Calu3 (cell line): Measurements from ENCODE around the gene MED22. TPM values are rescaled to one million over a fixed set of nuclear protein-coding genes. Genes with fewer than 3 reads are reported as not detected.

Experiments
- BruUV-seq: library from RNA; stranded (reverse); fragments of 400-500 nt; replicated peaks from 2 replicates; lab custom pipeline; 2021; lab: Mats Ljungman, UMichigan
- CTCF ChIA-PET: fragments of 300-600 bp; sonication (Branson Sonifier 250); formaldehyde crosslinking; loops from one replicate; lab custom pipeline; 2022; ENCODE audit warnings: antibody characterized with exemption; lab: Charles Lee
- DNase-seq: peaks from one replicate; pipeline ENCODE4 v3.0.0; 2022
- H3K27ac Mint-ChIP-seq: one replicate; pipeline ENCODE4 v1.8.0; 2022; ENCODE audit warnings: mixed read lengths; ENCODE audit not compliant: unreplicated experiment
- H3K27me3 Mint-ChIP-seq: one replicate; pipeline ENCODE4 v1.8.0; 2022; ENCODE audit warnings: mixed read lengths; ENCODE audit not compliant: unreplicated experiment
- H3K36me3 Mint-ChIP-seq: one replicate; pipeline ENCODE4 v1.8.0; 2022; ENCODE audit warnings: mild to moderate bottlenecking, moderate library complexity, mixed read lengths; ENCODE audit not compliant: insufficient read depth, unreplicated experiment
- H3K4me1 Mint-ChIP-seq: one replicate; pipeline ENCODE4 v1.8.0; 2022; ENCODE audit warnings: mild to moderate bottlenecking, low read depth, mixed read lengths; ENCODE audit not compliant: unreplicated experiment
- H3K4me3 Mint-ChIP-seq: one replicate; pipeline ENCODE4 v1.8.0; 2022; ENCODE audit warnings: mild to moderate bottlenecking, low read depth, moderate library complexity, mixed read lengths; ENCODE audit not compliant: unreplicated experiment
- H3K9me3 Mint-ChIP-seq: one replicate; pipeline ENCODE4 v1.8.0; 2022; ENCODE audit warnings: low read depth, mixed read lengths; ENCODE audit not compliant: unreplicated experiment
- intact Hi-C: fragments of 100-400 bp; cut with micrococcal nuclease; formaldehyde crosslinking; loops from one replicate; pipeline ENCODE4 v1.10.0; 2022; ENCODE audit not compliant: unreplicated experiment
- total RNA-seq: library from RNA; stranded (reverse); gene quantifications from 2 replicates; pipeline ENCODE4 v1.2.3, GENCODE V29; 2022
- TF ChIP-seq, protein P1 (sequence below): fragments of 200-600 bp; IDR thresholded peaks from one replicate; pipeline ENCODE4 v1.8.0; 2022; ENCODE audit warnings: antibody characterized with exemption; ENCODE audit not compliant: unreplicated experiment

Gene MED22
- total RNA-seq, 1 experiment from 2014 or later = 27.6 TPM

DNA sequence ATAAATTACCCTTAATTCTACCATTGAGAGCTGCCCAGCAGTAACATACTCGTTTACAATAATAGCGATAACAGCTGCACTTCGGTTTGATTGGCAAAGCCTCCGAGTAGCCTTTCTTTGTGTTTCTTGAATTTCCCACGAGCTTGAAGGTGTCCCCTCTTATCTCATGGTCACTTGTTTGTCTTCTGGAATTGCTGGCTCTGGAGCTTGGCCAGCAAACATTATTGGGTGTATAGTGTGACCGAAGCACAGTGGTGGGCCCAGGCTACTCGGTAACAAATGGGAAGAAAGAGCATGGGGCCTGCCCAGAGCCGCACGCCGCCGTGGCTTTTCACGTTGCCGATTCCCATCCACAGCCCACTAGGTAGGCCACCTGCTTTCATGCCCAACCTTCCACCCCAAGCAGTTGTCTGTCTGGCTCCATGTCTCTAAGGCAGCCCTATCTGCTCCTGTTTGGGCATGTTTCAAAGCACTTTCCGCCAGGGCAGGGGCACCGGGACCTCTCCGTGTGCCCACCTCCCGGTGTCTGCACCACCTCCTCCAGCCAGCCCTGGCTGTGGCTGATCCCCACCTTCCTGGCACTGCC, 36.9 kb upstream of the MED22 start:
- Mint-ChIP-seq H3K36me3 (no peaks in the 10 kb centered on the region), H3K27ac (no peak overlapping the region), H3K4me3 (no peak overlapping the region), H3K4me1 (no peaks in the 10 kb centered on the region), H3K27me3 (peaks cover 8% of the 10 kb centered on the region), H3K9me3 (no peaks in the 10 kb centered on the region)
- CTCF ChIA-PET = no interaction called here
- no peak for DNase-seq
- intact Hi-C loops = no loop called here
- no TSS peak for BruUV-seq
- TF ChIP-seq, protein P1, sequence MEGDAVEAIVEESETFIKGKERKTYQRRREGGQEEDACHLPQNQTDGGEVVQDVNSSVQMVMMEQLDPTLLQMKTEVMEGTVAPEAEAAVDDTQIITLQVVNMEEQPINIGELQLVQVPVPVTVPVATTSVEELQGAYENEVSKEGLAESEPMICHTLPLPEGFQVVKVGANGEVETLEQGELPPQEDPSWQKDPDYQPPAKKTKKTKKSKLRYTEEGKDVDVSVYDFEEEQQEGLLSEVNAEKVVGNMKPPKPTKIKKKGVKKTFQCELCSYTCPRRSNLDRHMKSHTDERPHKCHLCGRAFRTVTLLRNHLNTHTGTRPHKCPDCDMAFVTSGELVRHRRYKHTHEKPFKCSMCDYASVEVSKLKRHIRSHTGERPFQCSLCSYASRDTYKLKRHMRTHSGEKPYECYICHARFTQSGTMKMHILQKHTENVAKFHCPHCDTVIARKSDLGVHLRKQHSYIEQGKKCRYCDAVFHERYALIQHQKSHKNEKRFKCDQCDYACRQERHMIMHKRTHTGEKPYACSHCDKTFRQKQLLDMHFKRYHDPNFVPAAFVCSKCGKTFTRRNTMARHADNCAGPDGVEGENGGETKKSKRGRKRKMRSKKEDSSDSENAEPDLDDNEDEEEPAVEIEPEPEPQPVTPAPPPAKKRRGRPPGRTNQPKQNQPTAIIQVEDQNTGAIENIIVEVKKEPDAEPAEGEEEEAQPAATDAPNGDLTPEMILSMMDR = no peak

DNA sequence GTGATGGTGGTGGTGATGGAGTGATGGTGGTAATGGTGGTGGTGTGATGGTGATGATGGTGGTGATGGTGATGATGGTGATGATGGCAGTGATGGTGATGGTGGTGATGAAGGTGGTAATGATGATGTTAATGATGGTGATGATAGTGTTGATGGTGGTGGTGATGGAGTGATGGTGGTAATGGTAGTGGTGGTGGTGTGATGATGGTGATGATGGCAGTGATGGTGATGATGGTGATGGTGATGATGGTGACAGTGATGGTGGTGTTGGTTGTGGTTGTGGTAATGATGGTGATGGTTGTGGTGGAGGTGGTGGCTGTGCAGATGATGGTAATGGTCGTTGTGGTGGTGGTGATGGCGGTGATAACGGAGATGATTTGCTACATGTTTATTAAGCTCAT, 35.5 kb upstream of the MED22 start:
- BruUV-seq = no TSS peak
- CTCF ChIA-PET = no interaction called here
- H3K4me3 Mint-ChIP-seq = no peak overlapping the region
- H3K36me3 Mint-ChIP-seq = no peaks in the 10 kb centered on the region
- no peaks in the 10 kb centered on the region for H3K9me3 Mint-ChIP-seq
- TF ChIP-seq, protein P1 = no peak
- H3K4me1 Mint-ChIP-seq = peaks cover 5% of the 10 kb centered on the region
- no peak for DNase-seq
- intact Hi-C loops = no loop called here
- H3K27me3 Mint-ChIP-seq = no peaks in the 10 kb centered on the region
- no peak overlapping the region for H3K27ac Mint-ChIP-seq

DNA sequence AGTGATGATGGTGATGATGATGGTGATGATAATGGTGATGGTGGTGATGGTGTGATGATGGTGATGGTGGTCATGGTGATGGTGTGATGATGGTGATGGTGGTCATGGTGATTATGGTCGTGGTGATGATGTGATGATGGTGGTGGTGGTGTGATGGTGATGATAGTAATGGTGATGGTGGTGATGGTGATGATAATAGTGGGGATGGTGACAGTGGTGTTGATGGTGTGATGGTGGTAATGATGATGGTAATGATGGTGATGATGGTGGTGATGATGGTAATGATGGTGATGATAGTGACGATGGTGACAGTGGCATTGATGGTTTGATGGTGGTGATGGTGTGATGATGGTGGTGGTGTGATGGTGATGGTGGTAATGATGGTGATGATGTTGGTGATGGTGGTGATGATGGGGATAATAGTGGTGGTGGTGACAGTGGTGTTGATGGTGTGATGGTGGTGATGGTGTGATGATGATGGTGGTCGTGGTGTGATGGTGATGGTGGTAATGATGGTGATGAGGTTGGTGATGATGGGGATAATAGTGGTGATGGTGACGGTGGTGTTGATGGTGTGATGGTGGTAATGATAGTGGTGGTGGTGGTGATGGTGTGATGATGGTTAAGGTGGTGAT, 34.7 kb upstream of the MED22 start:
- Mint-ChIP-seq H3K4me1 (peaks cover 9% of the 10 kb centered on the region), H3K9me3 (no peaks in the 10 kb centered on the region), H3K36me3 (no peaks in the 10 kb centered on the region), H3K27me3 (no peaks in the 10 kb centered on the region), H3K27ac (no peak overlapping the region), H3K4me3 (no peak overlapping the region)
- intact Hi-C loops = no loop called here
- CTCF ChIA-PET = no interaction called here
- TF ChIP-seq, protein P1 = no peak
- DNase-seq = no peak
- no TSS peak for BruUV-seq

DNA sequence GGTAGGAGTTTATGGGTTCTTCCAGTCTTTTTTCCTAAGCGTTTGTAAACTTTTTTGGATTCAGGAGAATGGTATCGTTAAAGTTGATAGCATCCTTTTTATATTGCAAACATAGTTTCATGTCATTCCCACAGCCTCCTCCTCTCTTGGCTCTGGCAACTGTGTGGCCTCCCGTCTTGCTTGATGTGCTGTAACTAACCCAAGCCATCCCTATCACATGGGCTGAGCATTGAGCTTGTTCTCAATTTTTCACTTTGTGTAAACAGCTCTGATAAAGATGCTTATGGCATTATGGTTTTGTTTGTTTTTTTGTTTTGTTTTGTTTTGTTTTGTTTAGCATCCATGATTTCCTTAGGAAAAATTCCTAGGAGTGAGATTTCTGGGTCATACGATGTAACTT, 32.8 kb upstream of the MED22 start:
- intact Hi-C loops = no loop called here
- H3K27ac Mint-ChIP-seq = no peak overlapping the region
- H3K36me3 Mint-ChIP-seq = no peaks in the 10 kb centered on the region
- no TSS peak for BruUV-seq
- no peaks in the 10 kb centered on the region for H3K27me3 Mint-ChIP-seq
- H3K9me3 Mint-ChIP-seq = no peaks in the 10 kb centered on the region
- no peak overlapping the region for H3K4me3 Mint-ChIP-seq
- DNase-seq = no peak
- H3K4me1 Mint-ChIP-seq = peaks cover 9% of the 10 kb centered on the region
- CTCF ChIA-PET = interaction anchor here (0.6 to 0.7 kb wide), 2 partner anchors 24 to 79 kb away, joined by 3 read pairs; partner anchors contain the start of genes CACFD1, SURF1 and SURF2
- TF ChIP-seq, protein P1 = no peak
